Natural killer cell (primary cell): Measurements from ENCODE around the gene ELAC2. TPM values are rescaled to one million over a fixed set of nuclear protein-coding genes. Genes with fewer than 3 reads are reported as not detected.

Experiments used
- ATAC-seq, 3 donors: fragments of 150-1000 bp in 2 of 3; fragments of 200-7000 bp in 1 of 3; cut with Tn5 transposase; 1 replicate in 1 of 3; 2 replicates in 2 of 3; pipeline ENCODE4 v1.10.0; 2021; ENCODE audit warnings: mild to moderate bottlenecking in 2 of 3, moderate library complexity in 2 of 3
- DNase-seq, 2 donors: peaks; one replicate each; pipeline versions ENCODE4 v3.0.0 to v3.0.0-alpha.2; 2013 to 2021; ENCODE audit warnings: mixed read lengths in 1 of 2
- H3K27ac ChIP-seq: one replicate; pipeline ENCODE4 v1.5.1; 2013; ENCODE audit warnings: mild to moderate bottlenecking, low read length
- H3K27me3 ChIP-seq: one replicate; pipeline ENCODE4 v1.6.1; 2013; ENCODE audit warnings: low read length; ENCODE audit not compliant: control insufficient read depth, insufficient read depth
- H3K36me3 ChIP-seq: one replicate; pipeline ENCODE4 v1.6.1; 2013; ENCODE audit warnings: low read length; ENCODE audit not compliant: control insufficient read depth, insufficient read depth
- H3K4me1 ChIP-seq: one replicate; pipeline ENCODE4 v1.6.1; 2013; ENCODE audit warnings: low read length; ENCODE audit not compliant: control insufficient read depth, insufficient read depth
- H3K4me3 ChIP-seq: one replicate; pipeline ENCODE4 v1.5.1; 2013; ENCODE audit warnings: low read length
- H3K9me3 ChIP-seq: one replicate; pipeline ENCODE4 v1.6.1; 2013; ENCODE audit warnings: low read length; ENCODE audit not compliant: control insufficient read depth, insufficient read depth
- H3K27ac Mint-ChIP-seq, 2 donors: one replicate each; pipeline ENCODE4 v1.8.0; 2022; ENCODE audit warnings: mild to moderate bottlenecking in 2 of 2, mixed read lengths in 2 of 2, moderate library complexity in 1 of 2
- H3K27me3 Mint-ChIP-seq, 2 donors: one replicate each; pipeline ENCODE4 v1.8.0; 2022; ENCODE audit warnings: low read depth in 2 of 2, mixed read lengths in 2 of 2
- H3K36me3 Mint-ChIP-seq: one replicate; pipeline ENCODE4 v1.8.0; 2022; ENCODE audit warnings: mixed read lengths
- H3K4me1 Mint-ChIP-seq, 2 donors: one replicate each; pipeline ENCODE4 v1.8.0; 2022; ENCODE audit warnings: mixed read lengths in 2 of 2
- H3K4me3 Mint-ChIP-seq: one replicate; pipeline ENCODE4 v1.8.0; 2022; ENCODE audit warnings: mild to moderate bottlenecking, moderate library complexity, mixed read lengths
- H3K9me3 Mint-ChIP-seq, 2 donors: one replicate each; pipeline ENCODE4 v1.8.0; 2022; ENCODE audit warnings: mixed read lengths in 2 of 2
- WGBS: methylation state at CpG from one replicate; pipeline ENCODE4 v1.1.7; 2013; ENCODE audit warnings: missing lambda C conversion rate; ENCODE audit not compliant: insufficient coverage; 5-methylcytosine and 5-hydroxymethylcytosine counted together
- intact Hi-C: fragments of 100-400 bp; cut with micrococcal nuclease; formaldehyde crosslinking; loops from one replicate; pipeline ENCODE4 v1.14.2; 2022
- total RNA-seq, 4 donors: library from RNA; stranded (reverse); fragments of 120-200 nt in 1 of 4; gene quantifications; one replicate each; pipeline versions ENCODE4 v1.2.3 to v1.2.4, GENCODE V29; 2013 to 2022
- TF ChIP-seq, protein P1 (sequence below): fragments of 200-600 bp; IDR thresholded peaks from one replicate; pipeline ENCODE4 v1.8.0; 2022; ENCODE audit warnings: antibody characterized with exemption

ELAC2 gene
- total RNA-seq, 3 donors from 2014 or later (not counting 1 experiment from before 2014, with no cell fraction given), result 65.5 to 84.2 (median 83.4) TPM

DNA sequence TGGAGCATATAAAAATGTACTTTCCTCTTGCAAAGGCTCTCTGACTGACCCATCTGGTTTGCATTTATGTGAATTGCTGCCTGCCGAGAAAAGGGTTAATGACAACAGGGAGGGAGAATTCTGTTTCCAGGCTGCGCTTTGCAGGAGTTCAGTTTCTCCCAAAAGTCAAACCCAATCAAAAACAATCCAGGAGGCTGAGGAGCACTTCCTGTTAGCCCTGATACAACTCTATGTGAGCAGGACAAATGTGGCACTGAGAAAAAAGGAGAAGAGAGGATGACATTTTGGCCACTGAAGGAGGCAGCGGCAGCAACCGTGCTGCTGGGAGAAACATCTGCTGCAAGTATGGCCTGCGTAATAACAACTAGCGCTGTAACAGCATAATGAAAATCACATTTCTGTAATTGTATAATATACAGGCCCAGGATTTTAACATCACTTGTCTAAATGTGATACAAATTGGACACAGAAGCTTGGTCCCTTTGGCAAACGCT, 26.8 kb upstream of the ELAC2 start:
- no peaks in the 10 kb centered on the region for H3K36me3 ChIP-seq
- intact Hi-C loops, result no loop called here
- Mint-ChIP-seq H3K27me3 (peaks cover 18 to 42% of the 10 kb centered on the region in 2 donors), H3K36me3 (no peaks in the 10 kb centered on the region), H3K27ac (no peak overlapping the region), H3K9me3 (no peaks in the 10 kb centered on the region), H3K4me1 (no peaks in the 10 kb centered on the region), H3K4me3 (no peak overlapping the region)
- ATAC-seq (no peak), DNase-seq (no peak)
- no peak overlapping the region for H3K27ac ChIP-seq
- no peak overlapping the region for H3K4me3 ChIP-seq
- H3K9me3 ChIP-seq, result no peaks in the 10 kb centered on the region
- TF ChIP-seq, protein P1, sequence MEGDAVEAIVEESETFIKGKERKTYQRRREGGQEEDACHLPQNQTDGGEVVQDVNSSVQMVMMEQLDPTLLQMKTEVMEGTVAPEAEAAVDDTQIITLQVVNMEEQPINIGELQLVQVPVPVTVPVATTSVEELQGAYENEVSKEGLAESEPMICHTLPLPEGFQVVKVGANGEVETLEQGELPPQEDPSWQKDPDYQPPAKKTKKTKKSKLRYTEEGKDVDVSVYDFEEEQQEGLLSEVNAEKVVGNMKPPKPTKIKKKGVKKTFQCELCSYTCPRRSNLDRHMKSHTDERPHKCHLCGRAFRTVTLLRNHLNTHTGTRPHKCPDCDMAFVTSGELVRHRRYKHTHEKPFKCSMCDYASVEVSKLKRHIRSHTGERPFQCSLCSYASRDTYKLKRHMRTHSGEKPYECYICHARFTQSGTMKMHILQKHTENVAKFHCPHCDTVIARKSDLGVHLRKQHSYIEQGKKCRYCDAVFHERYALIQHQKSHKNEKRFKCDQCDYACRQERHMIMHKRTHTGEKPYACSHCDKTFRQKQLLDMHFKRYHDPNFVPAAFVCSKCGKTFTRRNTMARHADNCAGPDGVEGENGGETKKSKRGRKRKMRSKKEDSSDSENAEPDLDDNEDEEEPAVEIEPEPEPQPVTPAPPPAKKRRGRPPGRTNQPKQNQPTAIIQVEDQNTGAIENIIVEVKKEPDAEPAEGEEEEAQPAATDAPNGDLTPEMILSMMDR, result no peak
- H3K4me1 ChIP-seq, result no peaks in the 10 kb centered on the region
- no peaks in the 10 kb centered on the region for H3K27me3 ChIP-seq
- WGBS, result 95% methylated on average over 6 of the region's 7 CpGs

DNA sequence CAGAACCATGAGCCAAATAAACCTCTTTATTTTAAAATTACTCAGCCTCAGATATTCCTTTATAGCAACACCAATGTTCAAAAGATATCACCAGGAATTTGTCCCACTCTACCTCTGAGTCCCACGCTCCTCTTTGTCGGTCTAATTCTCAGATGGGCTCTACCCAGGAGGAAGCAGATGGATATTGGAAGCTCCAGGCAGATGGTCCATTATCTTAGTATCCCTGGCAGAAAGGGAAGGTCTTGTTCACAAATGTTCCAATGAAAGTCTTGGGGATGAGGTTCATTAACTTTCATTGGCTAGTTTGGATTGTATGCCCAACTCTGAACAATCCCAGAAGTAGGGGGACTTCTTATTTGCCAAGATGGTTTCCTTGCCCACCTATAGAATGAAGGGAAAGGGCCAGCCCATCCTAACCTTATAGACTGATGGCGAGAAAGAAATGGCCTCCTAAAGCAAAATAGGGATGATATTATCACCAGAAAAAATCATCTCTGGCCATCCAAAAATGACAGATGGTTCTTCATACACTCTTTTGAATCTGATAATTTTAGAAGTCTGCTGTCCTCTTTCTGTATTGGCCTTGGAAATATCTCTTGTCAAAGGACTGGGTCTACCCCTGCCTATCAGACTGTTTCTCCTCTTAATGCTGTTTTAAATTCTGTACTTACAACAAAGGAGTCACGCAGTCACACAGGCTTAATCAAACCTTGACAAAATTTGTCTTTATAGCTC, 21.3 kb upstream of the ELAC2 start:
- WGBS, result 90% methylated on average over 4 of the region's 4 CpGs

GRCh38 chr17:13036751-13037150, 18.9 kb upstream of the ELAC2 start:
- ATAC-seq, result no peak
- intact Hi-C loops, result no loop called here
- Histone ChIP-seq H3K36me3 (no peaks in the 10 kb centered on the region), H3K4me3 (no peak overlapping the region), H3K27me3 (no peaks in the 10 kb centered on the region), H3K9me3 (no peaks in the 10 kb centered on the region), H3K4me1 (no peaks in the 10 kb centered on the region), H3K27ac (no peak overlapping the region)
- Mint-ChIP-seq H3K9me3 (peaks cover 0 to 2% of the 10 kb centered on the region in 2 donors), H3K4me1 (peaks cover 0 to 4% of the 10 kb centered on the region in 2 donors), H3K27me3 (peaks cover 6 to 17% of the 10 kb centered on the region in 2 donors), H3K27ac (no peak overlapping the region), H3K4me3 (no peak overlapping the region), H3K36me3 (no peaks in the 10 kb centered on the region)
- TF ChIP-seq, protein P1, result no peak
- DNase-seq, result no peak

More for the DNA sequence above, 21.3 kb upstream of the ELAC2 start:
- TF ChIP-seq, protein P1, result no peak
- no peak overlapping the region for H3K4me3 Mint-ChIP-seq
- no peaks in the 10 kb centered on the region for H3K36me3 Mint-ChIP-seq
- no peaks in the 10 kb centered on the region for H3K9me3 ChIP-seq
- ATAC-seq, result no peak
- no peak overlapping the region for H3K4me3 ChIP-seq
- no peaks in the 10 kb centered on the region for H3K36me3 ChIP-seq
- no peaks in the 10 kb centered on the region for H3K4me1 Mint-ChIP-seq
- H3K27me3 Mint-ChIP-seq, result peaks cover 18 to 19% of the 10 kb centered on the region in 2 donors
- no peak overlapping the region for H3K27ac Mint-ChIP-seq
- H3K4me1 ChIP-seq, result no peaks in the 10 kb centered on the region
- H3K9me3 Mint-ChIP-seq, result peaks cover 0 to 2% of the 10 kb centered on the region in 2 donors
- H3K27ac ChIP-seq, result no peak overlapping the region
- intact Hi-C loops, result no loop called here
- DNase-seq, result no peak
- no peaks in the 10 kb centered on the region for H3K27me3 ChIP-seq

- no peak overlapping the region for H3K4me3 Mint-ChIP-seq
- TF ChIP-seq, protein P1, result no peak
Observed at GRCh38 chr17:13035420-13035819, 17.6 kb upstream of the ELAC2 start.

More at GRCh38 chr17:13035420-13035819, 17.6 kb upstream of the ELAC2 start:
- ATAC-seq, result no peak
- Mint-ChIP-seq H3K36me3 (no peaks in the 10 kb centered on the region), H3K27ac (no peak overlapping the region), H3K4me1 (peaks cover 0 to 11% of the 10 kb centered on the region in 2 donors), H3K9me3 (peaks cover 0 to 2% of the 10 kb centered on the region in 2 donors), H3K27me3 (peaks cover 2 to 15% of the 10 kb centered on the region in 2 donors)
- WGBS, result 100% methylated on average over 1 of the region's 1 CpG
- intact Hi-C loops, result no loop called here
- Histone ChIP-seq H3K4me1 (peaks cover 3% of the 10 kb centered on the region), H3K36me3 (no peaks in the 10 kb centered on the region), H3K9me3 (no peaks in the 10 kb centered on the region), H3K27me3 (no peaks in the 10 kb centered on the region), H3K4me3 (no peak overlapping the region), H3K27ac (no peak overlapping the region)
- no peak for DNase-seq
